ENCODE results near the gene MRPL20. TPM values are rescaled to one million over a fixed set of nuclear protein-coding genes. Genes with fewer than 3 reads are reported as not detected.
"Not testable (repeated sequence)": the region's sequence is repeated elsewhere in the genome, so short reads cannot be mapped to it uniquely, and the experiment has no call there.

The MRPL20 gene
- total RNA-seq, 4 donors from 2014 or later = 58.2 to 94.1 (median 78.2) TPM

- Histone ChIP-seq H3K27ac (no peak overlapping the region), H3K4me1 (peaks cover 0 to 36% (median 20%) of the 10 kb centered on the region in 4 donors), H3K9me3 (no peaks in the 10 kb centered on the region), H3K27me3 (no peaks in the 10 kb centered on the region), H3K36me3 (peaks cover 0 to 14% (median 0%) of the 10 kb centered on the region in 3 donors), H3K4me3 (no peak overlapping the region)
- no peak for DNase-seq
- TF ChIP-seq CTCF (IDR thresholded peaks at IDR 0.05) = no peak
- no peak for TF ChIP-seq POLR2A (IDR thresholded peaks at IDR 0.05)
These were observed 33.9 kb downstream of the MRPL20 start for GRCh38 chr1:1373051-1373814.

DNA sequence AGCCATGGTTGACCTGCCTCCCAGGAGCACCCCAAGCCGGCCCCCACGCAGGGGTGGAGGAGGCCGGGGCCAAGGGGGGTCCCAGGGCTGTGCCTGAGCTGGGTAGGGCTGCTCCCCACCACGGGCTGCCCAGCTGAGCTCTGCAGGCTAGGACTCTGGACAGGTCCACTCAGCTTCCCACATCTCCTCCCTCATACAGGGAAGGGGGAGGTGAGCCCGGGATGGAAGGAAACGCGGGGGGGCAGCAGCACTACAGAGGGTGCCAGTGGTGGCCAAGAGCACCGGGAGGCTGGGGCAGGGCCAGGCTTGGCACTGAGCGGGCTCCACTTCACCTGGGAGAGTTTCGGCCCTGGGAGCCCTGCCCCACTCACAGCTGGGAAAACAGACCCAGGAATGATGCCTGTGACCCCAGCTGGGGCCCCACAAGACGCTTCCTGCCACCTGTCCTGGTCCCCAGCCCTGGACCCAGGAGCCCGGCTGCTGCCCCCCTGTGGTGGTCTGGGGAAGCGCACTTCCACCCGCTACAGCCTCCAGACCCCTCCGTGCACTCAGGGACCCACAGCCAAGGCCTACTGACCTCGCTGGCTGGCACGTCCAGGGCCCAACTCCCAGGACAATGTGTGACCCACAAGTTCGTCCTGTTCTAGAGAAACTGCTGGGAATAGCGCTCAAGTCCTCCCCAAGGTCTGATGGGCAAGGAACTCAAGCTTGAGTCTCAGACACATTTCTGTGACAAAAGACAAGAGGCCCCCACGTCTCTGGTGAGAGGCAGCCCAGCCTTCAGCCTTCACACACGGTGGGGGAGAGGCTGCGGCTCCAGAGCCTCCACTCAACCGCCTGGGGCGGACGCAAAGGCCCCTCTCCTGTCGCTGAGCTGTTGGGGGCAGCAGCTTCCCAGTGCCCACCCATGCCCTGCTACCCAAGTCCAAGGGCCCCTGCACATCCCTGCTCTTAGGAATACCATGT lies 35.1 kb downstream of the MRPL20 start:
- DNase-seq = peak; percentile 74 to 89 (median 86)
- Histone ChIP-seq H3K9me3 (no peaks in the 10 kb centered on the region), H3K27me3 (no peaks in the 10 kb centered on the region), H3K27ac (peak overlapping the region in 2 of 4 donors; percentile 2 to 5), H3K4me3 (peak overlapping the region in 1 of 4 donors; percentile 16), H3K36me3 (peaks cover 0 to 14% (median 0%) of the 10 kb centered on the region in 3 donors), H3K4me1 (peaks cover 0 to 36% (median 20%) of the 10 kb centered on the region in 4 donors)
- TF ChIP-seq POLR2A (IDR thresholded peaks at IDR 0.05) (no peak), CTCF (IDR thresholded peaks at IDR 0.05) (peak; percentile 81 to 96 (median 86))

GRCh38 chr1:1371364-1371745 lies 35.7 kb downstream of the MRPL20 start:
- Histone ChIP-seq H3K27me3 (no peaks in the 10 kb centered on the region), H3K4me3 (no peak overlapping the region), H3K9me3 (no peaks in the 10 kb centered on the region), H3K27ac (peak overlapping the region in 1 of 4 donors; percentile 5), H3K36me3 (peaks cover 0 to 14% (median 0%) of the 10 kb centered on the region in 3 donors), H3K4me1 (peaks cover 0 to 36% (median 20%) of the 10 kb centered on the region in 4 donors)
- DNase-seq = no peak
- TF ChIP-seq POLR2A (IDR thresholded peaks at IDR 0.05) = no peak

DNA sequence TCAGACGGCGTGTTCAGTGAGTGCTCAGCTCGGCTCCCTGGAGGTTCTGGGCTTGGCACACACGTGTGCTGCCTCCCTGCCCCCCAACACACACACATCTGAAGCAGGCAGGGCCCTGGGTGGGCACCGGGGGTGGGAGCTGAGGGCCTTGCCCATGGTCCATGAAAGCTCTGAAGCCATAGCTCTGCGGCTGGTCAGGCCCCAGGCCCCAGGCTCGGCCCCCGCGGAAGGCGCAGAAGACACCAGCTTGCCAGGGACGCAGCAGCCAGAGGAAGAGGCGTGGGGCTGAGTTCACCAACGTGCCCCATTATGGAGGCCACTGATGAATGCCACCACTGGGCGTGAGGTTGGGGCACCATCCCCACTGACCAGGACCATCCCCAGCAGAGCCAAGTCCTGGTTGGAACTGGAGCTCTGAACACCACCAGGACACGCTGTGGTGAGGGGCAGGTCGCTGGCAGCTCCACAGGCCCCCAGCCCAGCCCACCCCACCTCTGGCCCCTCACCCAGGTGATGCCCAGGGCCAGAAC lies 36.3 kb downstream of the MRPL20 start:
- H3K4me3 ChIP-seq = no peak overlapping the region
- H3K36me3 ChIP-seq = peaks cover 0 to 14% (median 0%) of the 10 kb centered on the region in 3 donors
- no peak for DNase-seq
- no peaks in the 10 kb centered on the region for H3K9me3 ChIP-seq
- no peaks in the 10 kb centered on the region for H3K27me3 ChIP-seq
- peaks cover 0 to 33% (median 18%) of the 10 kb centered on the region in 4 donors for H3K4me1 ChIP-seq
- TF ChIP-seq CTCF (IDR thresholded peaks at IDR 0.05) (no peak), POLR2A (IDR thresholded peaks at IDR 0.05) (no peak)
- no peak overlapping the region for H3K27ac ChIP-seq

DNA sequence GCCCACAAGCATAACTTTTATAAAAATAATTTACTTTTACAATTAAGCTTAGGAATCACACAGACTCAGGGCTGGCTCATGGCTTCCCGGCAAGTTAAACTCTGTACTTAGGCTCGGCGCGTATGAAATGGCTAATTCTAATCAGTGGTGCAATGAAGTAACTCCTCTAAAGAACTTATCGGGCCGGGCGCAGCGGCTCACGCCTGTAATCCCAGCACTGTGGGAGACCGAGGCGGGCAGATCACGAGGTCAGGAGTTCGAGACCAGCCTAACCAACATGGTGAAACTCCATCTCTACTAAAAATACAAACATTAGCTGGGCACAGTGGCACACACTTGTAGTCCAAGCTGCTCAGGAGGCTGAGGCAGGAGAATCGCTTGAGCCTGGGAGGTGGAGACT lies 37.0 kb downstream of the MRPL20 start:
- not testable (repeated sequence) for H3K4me3 ChIP-seq, H3K9me3 ChIP-seq, H3K27me3 ChIP-seq, DNase-seq, H3K27ac ChIP-seq
- Histone ChIP-seq H3K4me1 (peaks cover 0 to 32% (median 18%) of the 10 kb centered on the region in 4 donors), H3K36me3 (peaks cover 0 to 14% (median 0%) of the 10 kb centered on the region in 3 donors)

GRCh38 chr1:1367315-1367714 lies 39.8 kb downstream of the MRPL20 start:
- Histone ChIP-seq H3K4me3 (no peak overlapping the region), H3K36me3 (peaks cover 0 to 1% (median 0%) of the 10 kb centered on the region in 3 donors), H3K9me3 (no peaks in the 10 kb centered on the region), H3K27me3 (no peaks in the 10 kb centered on the region), H3K4me1 (peaks cover 0 to 11% (median 9%) of the 10 kb centered on the region in 4 donors), H3K27ac (no peak overlapping the region)
- DNase-seq = no peak
- TF ChIP-seq POLR2A (IDR thresholded peaks at IDR 0.05) (no peak), CTCF (IDR thresholded peaks at IDR 0.05) (no peak)

All from Peyer's patch (tissue), 4 donors.